ENCODE data around the gene ACSM5. TPM values are rescaled to one million over a fixed set of nuclear protein-coding genes. Genes with fewer than 3 reads are reported as not detected.
"Not testable (repeated sequence)": the region's sequence is repeated elsewhere in the genome, so short reads cannot be mapped to it uniquely, and the experiment has no call there.

The ACSM5 gene
- total RNA-seq, 1 donor from 2014 or later: 21.2 TPM

DNA sequence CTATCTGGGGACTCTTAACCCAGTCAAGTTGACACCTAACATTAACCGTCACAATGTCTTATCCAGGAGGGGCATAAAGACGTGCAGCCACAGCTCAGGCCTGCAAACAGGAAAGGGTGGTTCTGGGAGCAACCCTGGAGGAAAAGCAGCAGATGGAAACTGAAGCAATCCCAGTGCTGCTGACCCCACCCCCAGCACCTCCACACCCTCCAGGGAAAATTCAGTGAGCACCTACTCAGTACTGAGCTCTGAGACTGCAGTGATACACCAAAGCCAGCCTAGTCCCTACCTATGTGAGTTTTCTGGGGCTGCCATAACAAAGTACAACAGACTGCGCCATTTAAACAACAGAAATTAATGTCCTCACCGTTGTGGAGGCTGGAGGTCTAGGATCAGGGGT lies 32.5 kb downstream of the ACSM5 start:
- not testable (repeated sequence) for DNase-seq (ENCODE audit: low spot score)

DNA sequence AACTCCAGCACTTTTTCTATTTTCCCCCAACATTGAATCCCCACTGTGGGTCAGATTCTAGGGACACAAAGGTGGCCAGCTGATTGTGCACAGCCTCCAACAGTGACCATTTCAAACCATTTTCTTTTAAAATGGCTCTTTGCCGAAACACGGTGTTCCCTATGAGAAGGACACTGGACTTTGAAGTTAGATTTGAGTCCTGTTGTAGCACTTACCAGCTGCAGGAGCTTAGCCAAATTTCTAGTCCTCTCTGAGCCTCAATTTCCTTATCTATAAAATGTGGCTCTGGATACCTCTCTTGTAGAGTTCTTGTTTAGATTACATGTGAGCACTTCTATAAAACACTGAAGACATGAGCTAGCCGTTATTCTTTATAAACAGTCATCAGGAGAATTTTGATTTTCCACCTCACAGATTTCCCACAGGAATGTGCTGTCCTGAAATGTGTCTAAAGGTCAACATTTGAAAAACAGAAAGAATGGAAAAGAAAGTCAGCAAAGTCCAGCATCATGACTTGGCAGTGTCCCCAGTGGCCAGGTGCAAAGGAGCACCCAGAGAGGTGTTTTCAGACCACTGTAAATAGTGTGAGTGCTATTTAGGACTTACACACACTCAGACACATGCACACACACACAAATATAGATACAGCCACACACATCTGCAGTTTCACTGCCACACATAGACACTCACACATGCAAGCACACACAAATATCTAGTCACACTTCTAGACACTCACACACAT lies 37.5 kb downstream of the ACSM5 start:
- DNase-seq (ENCODE audit: low spot score): not testable (repeated sequence)

DNA sequence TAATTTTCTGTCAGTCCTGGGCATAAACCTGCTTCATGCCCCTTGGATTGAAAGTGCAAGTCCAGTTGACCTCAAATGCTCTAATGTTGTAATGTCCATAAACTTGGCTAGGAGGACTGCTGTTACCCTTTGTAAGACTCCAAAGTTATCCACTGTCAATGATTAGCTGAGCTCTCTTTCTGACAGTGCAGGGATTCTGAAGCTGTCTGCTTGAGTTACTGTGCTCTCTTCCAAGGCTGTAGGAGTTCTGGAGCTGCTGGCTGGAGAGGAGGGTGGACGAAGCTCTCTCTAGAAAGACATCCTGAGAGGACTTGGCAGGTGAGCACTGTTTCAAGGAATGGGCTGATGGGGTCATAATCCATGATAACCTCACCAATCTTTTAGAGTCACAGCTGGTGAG lies 42.0 kb downstream of the ACSM5 start, which contains the start of gene ACSM2A:
TSS of gene ACSM2A (plus strand) at position 158 of the 400 bp plus-strand sequence. CDS start 8,594 bp downstream, outside the sequence.
- DNase-seq (ENCODE audit: low spot score): not testable (repeated sequence)

- not testable (repeated sequence) for DNase-seq (ENCODE audit: low spot score)
Observed at GRCh38 chr16:20453633-20454032, 44.3 kb downstream of the ACSM5 start.

DNA sequence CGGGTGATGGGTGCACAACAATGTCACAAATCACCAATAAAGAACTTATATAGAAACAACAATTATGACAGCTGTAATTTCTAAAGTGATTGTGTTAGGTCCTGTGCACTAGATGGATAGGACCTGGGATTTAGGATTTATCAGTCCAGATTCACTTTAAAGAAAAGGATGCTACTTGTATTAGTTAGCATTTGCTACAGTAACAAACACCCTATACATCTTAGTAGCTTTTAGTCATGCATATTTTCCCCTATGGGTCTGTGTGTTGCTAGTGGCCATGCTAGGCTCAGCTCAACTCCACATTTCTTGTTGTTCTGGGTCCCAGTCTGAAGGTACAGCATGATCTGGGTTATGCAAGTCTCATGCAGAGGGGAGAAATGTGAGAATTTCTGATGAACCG lies 49.9 kb downstream of the ACSM5 start:
- not testable (repeated sequence) for DNase-seq (ENCODE audit: low spot score)

GRCh38 chr16:20460313-20460712 lies 51.0 kb downstream of the ACSM5 start:
- DNase-seq (ENCODE audit: low spot score): not testable (repeated sequence)

DNA sequence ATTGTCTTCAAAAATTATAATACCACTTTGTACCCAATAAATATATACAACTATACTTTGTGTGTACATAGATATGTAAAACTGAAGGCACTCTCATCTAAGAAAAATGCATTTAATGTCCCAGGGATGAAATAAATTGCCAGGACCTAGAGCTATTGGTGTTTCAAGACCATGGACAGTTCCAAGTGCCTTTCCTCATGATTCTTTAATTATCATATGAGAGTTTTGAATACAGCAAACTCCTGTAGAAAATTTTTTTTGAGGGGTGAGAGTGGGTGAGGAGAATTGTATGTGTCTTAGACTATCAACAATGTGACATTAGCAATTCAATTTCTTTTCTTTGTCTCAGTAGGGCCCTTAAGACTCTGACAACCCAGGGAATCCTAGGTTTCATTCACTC lies 59.6 kb downstream of the ACSM5 start:
- DNase-seq (ENCODE audit: low spot score): not testable (repeated sequence)

- DNase-seq (ENCODE audit: low spot score): not testable (repeated sequence)
Observed at GRCh38 chr16:20469930-20470329, 60.6 kb downstream of the ACSM5 start.

- DNase-seq (ENCODE audit: low spot score): not testable (repeated sequence)
Observed at GRCh38 chr16:20470732-20471131, 61.4 kb downstream of the ACSM5 start.

- DNase-seq (ENCODE audit: low spot score): not testable (repeated sequence)
Observed at GRCh38 chr16:20477188-20477744, 67.9 kb downstream of the ACSM5 start.

DNA sequence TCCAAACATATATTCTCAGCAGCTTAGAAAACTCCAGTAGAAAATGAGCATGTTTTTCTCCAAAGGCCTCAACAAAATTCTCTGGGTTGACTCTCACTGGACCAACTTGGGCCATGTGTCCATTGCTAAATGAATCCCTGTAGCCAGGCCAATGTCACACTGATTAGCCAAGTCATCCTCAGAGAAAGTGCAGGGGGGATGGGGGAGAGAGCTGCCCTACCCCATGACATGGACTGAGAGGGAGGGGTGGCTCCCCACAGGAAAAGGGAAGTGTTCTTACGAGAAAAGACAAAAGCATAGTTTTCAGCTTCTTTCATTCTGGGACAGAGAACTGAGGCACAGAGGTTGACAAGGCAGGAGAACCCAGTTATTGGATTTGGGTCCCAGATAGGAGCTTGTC lies 74.7 kb downstream of the ACSM5 start:
- not testable (repeated sequence) for DNase-seq (ENCODE audit: low spot score)

- DNase-seq (ENCODE audit: low spot score): no peak
Observed at GRCh38 chr16:20484726-20485125, 75.4 kb downstream of the ACSM5 start.

DNA sequence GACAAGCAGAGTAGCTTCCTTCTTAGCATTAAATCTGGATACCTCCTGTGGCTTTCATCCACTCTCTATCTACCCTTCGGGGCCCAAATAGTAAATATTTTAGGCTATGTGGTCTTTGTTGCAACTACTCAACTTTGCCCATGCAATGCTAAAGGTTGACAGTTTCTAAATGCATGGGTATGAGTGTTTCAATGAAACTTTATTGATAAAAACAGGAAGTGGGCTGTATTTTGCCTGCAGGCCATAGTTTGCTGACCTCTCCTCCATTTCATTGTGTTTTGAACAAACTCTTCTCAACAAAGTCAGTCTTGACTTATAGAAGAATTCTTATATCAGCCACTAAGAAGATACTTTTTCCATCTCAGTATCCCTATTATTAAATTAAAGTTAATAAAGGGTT lies 76.1 kb downstream of the ACSM5 start:
- no peak for DNase-seq (ENCODE audit: low spot score)

Other genes starting within 250 kb of the ACSM5 start
- gene GP2, start 82.0 kb upstream of the ACSM5 start, total RNA-seq: 2.2 TPM
- gene UMOD, start 56.8 kb upstream of the ACSM5 start, total RNA-seq: not detected
- not detected for gene PDILT, start 4.8 kb upstream of the ACSM5 start, total RNA-seq
- not detected for gene ACSM2A, start 42.0 kb downstream of the ACSM5 start, total RNA-seq
- not detected for gene ACSM2B, start 166.8 kb downstream of the ACSM5 start, total RNA-seq